Pancreas (tissue), 10 donors: ENCODE data around the gene NUP205. TPM values are rescaled to one million over a fixed set of nuclear protein-coding genes. Genes with fewer than 3 reads are reported as not detected.
A peak's percentile ranks its signal among the peaks of the same experiment; 100 is the strongest.
"Not testable (repeated sequence)": the region's sequence is repeated elsewhere in the genome, so short reads cannot be mapped to it uniquely, and the experiment has no call there.

ENCODE experiments used
- ATAC-seq, 4 donors: fragments of 200-7000 bp; cut with Tn5 transposase; one replicate each; pipeline versions ENCODE4 v1.8.0 to v1.9.1; 2020; ENCODE audit warnings: mild to moderate bottlenecking in 4 of 4, moderate library complexity in 4 of 4
- DNase-seq, 6 donors: peaks; one replicate each; pipeline ENCODE4 v3.0.0-alpha.2; 2020
- FAIRE-seq: peaks from 2 replicates; lab custom pipeline; 2012; peaks lifted over from hg19 to GRCh38; lab: Jason Lieb, UNC
- H3K27ac ChIP-seq, 4 donors: fragments of 200-600 bp; sonication (generic); 1 replicate in 3 of 4; 2 replicates in 1 of 4; pipeline versions ENCODE4 v1.5.0 to v1.8.0; 2020
- H3K27me3 ChIP-seq, 4 donors: fragments of 200-600 bp; one replicate each; pipeline ENCODE4 v1.8.0; 2021
- H3K36me3 ChIP-seq, 3 donors: fragments of 200-600 bp; sonication (generic) in 1 of 3; one replicate each; pipeline versions ENCODE4 v1.5.0 to v1.8.0; 2020 to 2021
- H3K4me1 ChIP-seq, 3 donors: fragments of 200-600 bp; one replicate each; pipeline ENCODE4 v1.8.0; 2021
- H3K4me3 ChIP-seq, 4 donors: fragments of 200-600 bp; sonication (generic) in 2 of 4; one replicate each; pipeline versions ENCODE4 v1.5.0 to v1.8.0; 2020 to 2021
- H3K9me3 ChIP-seq, 4 donors: fragments of 200-600 bp; one replicate each; pipeline ENCODE4 v1.8.0; 2021
- CTCF ChIP-seq, 4 donors: fragments of 200-600 bp; sonication (generic) in 3 of 4; IDR thresholded peaks; one replicate each; pipeline versions ENCODE4 v1.5.0 to v1.8.0; 2021; ENCODE audit warnings: antibody characterized with exemption in 4 of 4
- WGBS, 2 donors: extraction: QIAGEN DNeasy Blood & Tissue Kit; methylation state at CpG; one replicate each; pipeline ENCODE4 v1.1.7; 2013; 5-methylcytosine and 5-hydroxymethylcytosine counted together
- intact Hi-C, 3 donors: fragments of 100-400 bp; cut with DNase I; formaldehyde crosslinking; loops; one replicate each; pipeline versions ENCODE4 v1.11.1 to v1.14.2; 2022
- polyA plus RNA-seq, 2 donors: library from polyadenylated mRNA; stranded (reverse); fragments of 200-250 nt; gene quantifications; one replicate each; pipeline ENCODE4 v1.2.3, GENCODE V29; 2013
- total RNA-seq, 6 donors: library from RNA; stranded (reverse); fragmentation: NEBNext Ultra II Directional in 4 of 6; extraction: Animal tissue kit (Norgen Biotek cat#: 25700) in 4 of 6; gene quantifications; one replicate each; pipeline versions ENCODE4 v1.2.1 to v1.2.4, GENCODE V29; 2021 to 2023
- donor health status: healthy with polysubstance abuse.
- donor health status: DM: no; HTN: no; CAD: no; lungs with moderate emphysema.
- donor health status: DM: no; HTN: no; CAD: no.
- donor health status: control.
- donor health status: control.
- donor health status: Bipolar disorder and iron deficiency.
- donor health status: DM: yes; HTN: yes; CAD: no.
- donor health status: DM: no; HTN: no; CAD: no.
- donor health status: DM: no; HTN: no; CAD: no.
- donor health status: DM: yes; HTN: yes; CAD: no.

The NUP205 gene
- total and polyA plus RNA-seq, 8 donors: 8.7 to 23.7 (median 14.5) TPM

DNA sequence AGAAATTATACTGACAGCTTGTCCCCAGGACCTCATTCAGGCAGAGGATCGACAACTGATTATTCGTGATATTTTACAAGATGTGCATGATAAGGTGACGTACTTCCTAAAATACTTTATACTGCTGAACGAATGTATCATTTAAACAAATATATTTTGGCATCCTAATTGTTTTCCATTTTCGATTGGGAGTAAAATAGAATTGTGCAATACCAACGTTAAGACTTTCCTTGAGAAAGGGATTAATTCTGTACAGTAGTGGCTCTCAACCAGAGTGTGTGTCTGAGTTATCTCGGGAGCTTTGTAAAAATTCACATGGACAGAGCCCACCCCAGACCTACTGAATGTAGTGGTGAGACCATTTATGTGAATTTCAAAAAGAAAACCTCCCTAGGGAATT, 60.8 kb downstream of the NUP205 start:
- no peaks in the 10 kb centered on the region for H3K27me3 ChIP-seq
- DNase-seq (no peak), FAIRE-seq (no peak), ATAC-seq (no peak)
- peaks cover 0 to 29% (median 12%) of the 10 kb centered on the region in 3 donors for H3K36me3 ChIP-seq
- H3K9me3 ChIP-seq: no peaks in the 10 kb centered on the region
- 66 to 76% methylated on average over 7 of the region's 7 CpGs for WGBS, 2 donors
- H3K27ac ChIP-seq: no peak overlapping the region
- H3K4me3 ChIP-seq: no peak overlapping the region
- TF ChIP-seq CTCF (IDR thresholded peaks at IDR 0.05): no peak
- H3K4me1 ChIP-seq: no peaks in the 10 kb centered on the region
- intact Hi-C loops: no loop called here

DNA sequence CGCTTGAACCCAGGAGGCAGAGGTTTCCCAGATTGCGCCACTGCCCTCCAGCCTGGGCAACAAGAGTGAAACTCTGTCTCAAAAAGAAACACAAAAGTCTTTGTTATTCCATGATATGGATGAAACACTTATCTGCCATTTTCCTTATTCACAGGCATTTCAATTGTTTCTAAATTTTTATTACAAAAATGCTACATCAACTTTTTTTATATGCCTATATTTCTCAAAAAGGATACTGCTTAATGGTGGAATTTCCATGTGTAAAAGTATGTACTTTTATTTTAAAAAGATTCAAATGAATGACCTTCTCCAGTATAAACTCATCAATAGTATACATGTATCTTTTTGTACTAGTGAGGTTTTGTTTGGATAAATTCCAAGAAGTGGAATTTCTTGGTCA, 62.7 kb downstream of the NUP205 start:
- intact Hi-C loops: no loop called here
- DNase-seq (no peak), FAIRE-seq (no peak), ATAC-seq (no peak)
- Histone ChIP-seq H3K27ac (no peak overlapping the region), H3K4me1 (no peaks in the 10 kb centered on the region), H3K4me3 (no peak overlapping the region), H3K36me3 (peaks cover 0 to 29% (median 12%) of the 10 kb centered on the region in 3 donors), H3K9me3 (no peaks in the 10 kb centered on the region), H3K27me3 (no peaks in the 10 kb centered on the region)
- no peak for TF ChIP-seq CTCF (IDR thresholded peaks at IDR 0.05)
- WGBS, 2 donors: 95 to 97% methylated on average over 2 of the region's 2 CpGs

DNA sequence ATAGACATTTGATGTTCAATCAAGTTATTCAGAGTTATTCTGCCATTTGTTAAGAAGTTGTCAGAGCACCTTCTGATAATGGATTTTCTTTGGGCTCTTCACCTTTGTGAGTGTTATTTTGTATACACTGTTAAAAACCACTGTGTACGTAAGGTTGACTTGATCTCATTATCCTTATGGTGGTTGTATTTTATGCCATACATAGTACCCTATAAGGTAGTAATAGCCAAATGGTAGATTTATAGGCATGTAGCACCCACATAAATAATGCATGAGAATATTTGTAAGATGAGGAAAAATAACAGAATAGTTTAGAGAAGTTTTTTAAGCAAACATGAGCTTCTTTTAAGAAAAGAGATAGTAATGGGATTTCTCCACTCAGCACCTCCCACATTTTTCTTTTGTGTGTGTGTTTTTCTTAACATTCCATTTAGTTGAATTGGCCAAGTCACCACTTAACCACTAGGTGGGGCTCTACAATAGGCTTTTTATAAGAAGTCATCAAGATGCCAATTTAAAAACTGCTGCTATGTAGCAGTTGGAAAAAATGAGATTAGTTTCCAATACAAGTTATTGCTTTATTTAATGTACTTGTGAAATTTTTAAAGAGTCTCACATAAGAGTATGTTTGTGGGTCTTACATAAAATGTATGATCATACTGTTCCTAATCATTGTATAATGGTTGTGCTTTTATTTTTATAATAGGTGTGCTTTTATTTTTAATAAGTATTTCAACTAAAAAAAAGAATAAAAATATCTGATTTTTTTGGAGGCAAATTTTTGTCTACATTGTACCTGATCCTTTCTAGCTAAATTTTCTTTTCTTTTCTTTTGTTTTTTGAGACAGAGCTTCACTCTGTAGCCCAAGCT, 63.5 kb downstream of the NUP205 start:
- peak in 2 of 6 donors; percentile 21 to 29 for DNase-seq
- Histone ChIP-seq H3K4me1 (no peaks in the 10 kb centered on the region), H3K9me3 (no peaks in the 10 kb centered on the region), H3K27me3 (no peaks in the 10 kb centered on the region), H3K27ac (no peak overlapping the region), H3K36me3 (peaks cover 0 to 26% (median 12%) of the 10 kb centered on the region in 3 donors), H3K4me3 (no peak overlapping the region)
- peak; percentile 56 to 82 (median 79) for ATAC-seq
- intact Hi-C loops: no loop called here
- peak; percentile 96 for FAIRE-seq
- WGBS, 2 donors: 34 to 51% methylated on average over 1 of the region's 1 CpG
- peak; percentile 49 to 82 (median 77) for TF ChIP-seq CTCF (IDR thresholded peaks at IDR 0.05)

- no peak for TF ChIP-seq CTCF (IDR thresholded peaks at IDR 0.05)
- FAIRE-seq: no peak
- WGBS, 2 donors: 95 to 97% methylated on average over 7 of the region's 7 CpGs
- DNase-seq: no peak
- no peak for ATAC-seq
- H3K27ac ChIP-seq: no peak overlapping the region
- peaks cover 0 to 10% (median 0%) of the 10 kb centered on the region in 3 donors for H3K36me3 ChIP-seq
- no peak overlapping the region for H3K4me3 ChIP-seq
- intact Hi-C loops: no loop called here
- H3K4me1 ChIP-seq: no peaks in the 10 kb centered on the region
- no peaks in the 10 kb centered on the region for H3K27me3 ChIP-seq
- no peaks in the 10 kb centered on the region for H3K9me3 ChIP-seq
These were observed 76.6 kb downstream of the NUP205 start for GRCh38 chr7:135634191-135634878.

- not testable (repeated sequence) for FAIRE-seq, H3K27ac ChIP-seq, H3K36me3 ChIP-seq
These were observed 82.0 kb downstream of the NUP205 start for GRCh38 chr7:135639690-135640089.

More at GRCh38 chr7:135639690-135640089, 82.0 kb downstream of the NUP205 start:
- intact Hi-C loops: loop anchor here in 2 of 3 donors (10.0 kb wide), 1 partner anchor 355 kb away; no protein-coding TSS in a partner anchor
- not testable (repeated sequence) for ATAC-seq, H3K9me3 ChIP-seq, H3K27me3 ChIP-seq, H3K4me1 ChIP-seq, H3K4me3 ChIP-seq, DNase-seq
